HG03378 (cell line): ENCODE results near the gene HNRNPA0.

Source experiments
- ATAC-seq: cut with Tn5 transposase; IDR thresholded peaks from one replicate; pipeline ENCODE4 v1.9.1; 2021; ENCODE audit warnings: mild to moderate bottlenecking, moderate library complexity; ENCODE audit not compliant: unreplicated experiment

Gene HNRNPA0

GRCh38 chr5:137728048-137728447 is 26.1 kb downstream of the HNRNPA0 start:
- ATAC-seq, result no peak

- no peak for ATAC-seq
These were observed 26.5 kb downstream of the HNRNPA0 start for GRCh38 chr5:137727623-137728022.

- no peak for ATAC-seq
These were observed 29.9 kb downstream of the HNRNPA0 start for GRCh38 chr5:137724251-137724650.

- no peak for ATAC-seq
These were observed 35.6 kb downstream of the HNRNPA0 start for GRCh38 chr5:137718611-137719010.

- no peak for ATAC-seq
These were observed 37.8 kb downstream of the HNRNPA0 start for GRCh38 chr5:137716337-137716736.

GRCh38 chr5:137715456-137715855 is 38.7 kb downstream of the HNRNPA0 start:
- ATAC-seq, result no peak

- no peak for ATAC-seq
These were observed 39.2 kb downstream of the HNRNPA0 start for GRCh38 chr5:137714946-137715345.

- no peak for ATAC-seq
These were observed 39.7 kb downstream of the HNRNPA0 start for GRCh38 chr5:137714494-137714893.

- ATAC-seq, result no peak
These were observed 42.0 kb downstream of the HNRNPA0 start for GRCh38 chr5:137712139-137712667.

GRCh38 chr5:137710086-137710485 is 44.1 kb downstream of the HNRNPA0 start:
- ATAC-seq, result no peak

- no peak for ATAC-seq
These were observed 45.2 kb downstream of the HNRNPA0 start for GRCh38 chr5:137708796-137709559.

- ATAC-seq, result no peak
These were observed 46.1 kb downstream of the HNRNPA0 start for GRCh38 chr5:137708062-137708461.

- ATAC-seq, result no peak
These were observed 47.3 kb downstream of the HNRNPA0 start for GRCh38 chr5:137706841-137707240.

GRCh38 chr5:137705106-137705505 is 49.1 kb downstream of the HNRNPA0 start:
- no peak for ATAC-seq

- no peak for ATAC-seq
These were observed 50.6 kb downstream of the HNRNPA0 start for GRCh38 chr5:137703565-137703964.

- no peak for ATAC-seq
These were observed 53.9 kb downstream of the HNRNPA0 start for GRCh38 chr5:137700282-137700680.

GRCh38 chr5:137699336-137700281 is 54.6 kb downstream of the HNRNPA0 start:
- no peak for ATAC-seq

- no peak for ATAC-seq
These were observed 57.7 kb downstream of the HNRNPA0 start for GRCh38 chr5:137696481-137696880.

- no peak for ATAC-seq
These were observed 58.3 kb downstream of the HNRNPA0 start for GRCh38 chr5:137695651-137696428.
